K562 (cell line): ENCODE data around the gene DBX1. TPM values are rescaled to one million over a fixed set of nuclear protein-coding genes. Genes with fewer than 3 reads are reported as not detected.

ENCODE experiments used
- CCNT2 ChIP-seq: IDR thresholded peaks from 2 replicates; pipeline ENCODE4 v1.6.1; 2011; ENCODE audit warnings: borderline replicate concordance, low read depth, mild to moderate bottlenecking, moderate library complexity, mixed read lengths, low read length; ENCODE audit not compliant: insufficient read length; ENCODE audit errors: extremely low read depth
- CGGBP1 ChIP-seq: fragments of 250-450 bp; sonication (Bioruptor Pico); IDR thresholded peaks from 2 replicates; pipeline ENCODE4 v1.9.0; 2021; ENCODE audit warnings: mild to moderate bottlenecking
- CHAMP1 ChIP-seq: fragments of 450-650 bp; IDR thresholded peaks from 2 replicates; pipeline ENCODE4 v1.6.1; 2016; ENCODE audit warnings: mild to moderate bottlenecking
- CHD2 ChIP-seq: IDR thresholded peaks from 2 replicates; pipeline ENCODE4 v1.6.1; 2011; ENCODE audit warnings: low read depth, low read length
- CSDE1 ChIP-seq, 2 experiments: fragments of 450-650 bp; IDR thresholded peaks; 2 replicates each; pipeline ENCODE4 v1.6.1; 2016; ENCODE audit warnings: mild to moderate bottlenecking in 1 of 2
- FOXP1 ChIP-seq: sonication (generic); formaldehyde crosslinking; IDR thresholded peaks from 2 replicates; pipeline ENCODE4 v1.8.0; 2022; ENCODE audit warnings: mild to moderate bottlenecking, missing genetic modification reagents
- ILF3 ChIP-seq: fragments of 450-650 bp; IDR thresholded peaks from 2 replicates; pipeline ENCODE4 v1.6.1; 2018; ENCODE audit warnings: antibody characterized with exemption, mild to moderate bottlenecking, moderate library complexity, borderline replicate concordance
- KAT2B ChIP-seq: IDR thresholded peaks from one replicate; pipeline ENCODE4 v1.6.1; 2012; ENCODE audit warnings: low read depth, mild to moderate bottlenecking, control low read depth, inconsistent platforms, low read length, moderate library complexity
- KLF6 ChIP-seq: fragments of 250-450 bp; sonication (Bioruptor Pico); IDR thresholded peaks from 2 replicates; pipeline ENCODE4 v1.4.0; 2020; ENCODE audit warnings: mild to moderate bottlenecking, moderate library complexity, borderline replicate concordance
- LARP7 ChIP-seq: fragments of 450-650 bp; IDR thresholded peaks from 2 replicates; pipeline ENCODE4 v1.6.1; 2016
- NUFIP1 ChIP-seq: fragments of 450-650 bp; IDR thresholded peaks from 2 replicates; pipeline ENCODE4 v1.6.1; 2018; ENCODE audit not compliant: partially characterized antibody
- POLR2AphosphoS5 ChIP-seq: IDR thresholded peaks from 2 replicates; pipeline ENCODE4 v1.6.1; 2011; ENCODE audit warnings: mild to moderate bottlenecking, low read depth, low read length, moderate library complexity; ENCODE audit not compliant: control insufficient read depth, insufficient read depth
- TAF15 ChIP-seq: fragments of 200-400 bp; formaldehyde crosslinking; IDR thresholded peaks from 2 replicates; pipeline ENCODE4 v1.6.1; 2017; ENCODE audit warnings: mild to moderate bottlenecking, low read depth, low read length, moderate library complexity
- THRB ChIP-seq: fragments of 450-650 bp; formaldehyde crosslinking; conservative IDR thresholded peaks from 2 replicates; pipeline ENCODE4 v1.4.0; 2022; ENCODE audit warnings: mild to moderate bottlenecking, missing genetic modification characterization
- ZNF133 ChIP-seq: fragments of 250-450 bp; sonication (Bioruptor Pico); IDR thresholded peaks from 2 replicates; pipeline ENCODE4 v1.4.0; 2020; ENCODE audit warnings: mild to moderate bottlenecking
- ZNF316 ChIP-seq: fragments of 450-650 bp; IDR thresholded peaks from 2 replicates; pipeline ENCODE4 v1.6.1; 2016
- polyA plus RNA-seq, 8 experiments: library from polyadenylated mRNA; depleted of rRNA in 4 of 8; stranded (reverse) in 5 of 8; unstranded in 3 of 8; fragments of >200 nt; fragmentation: Nextera tagmentation in 2 of 8; fragmentation: Illumina TruSeq in 1 of 8; extraction: Ambion mirVana in 2 of 8; extraction: Trizol in 1 of 8; gene quantifications; 2 replicates each; pipeline versions ENCODE4 v1.2.1 to v1.2.3, GENCODE V29; 2011 to 2014; ENCODE audit warnings: inconsistent platforms in 1 of 8, missing spikeins in 1 of 8
- total RNA-seq, 7 experiments: library from RNA; depleted of rRNA in 6 of 7; stranded (reverse); fragments of >200 nt in 6 of 7; fragmentation: Illumina TruSeq in 2 of 7; extraction: Trizol in 2 of 7; gene quantifications; 2 replicates each; pipeline versions ENCODE4 v1.2.1 to v1.2.3, GENCODE V29; 2011 to 2021; ENCODE audit warnings: low replicate concordance in 1 of 7
- TF ChIP-seq, protein P1 (sequence below): fragments of 250-450 bp; sonication (Bioruptor Pico); IDR thresholded peaks from 2 replicates; pipeline ENCODE4 v1.8.0; 2022; ENCODE audit warnings: moderate library complexity, mild to moderate bottlenecking, inconsistent platforms
- TF ChIP-seq, protein P2 (sequence below): fragments of 200-800 bp; sonication (Bioruptor generic); IDR thresholded peaks from 2 replicates; pipeline ENCODE4 v1.6.1; 2017; ENCODE audit warnings: missing genetic modification characterization, missing compliant biosample characterization
- TF ChIP-seq, protein P3 (sequence below): fragments of 250-450 bp; sonication (Bioruptor Pico); IDR thresholded peaks from 2 replicates; pipeline ENCODE4 v1.5.1; 2021; ENCODE audit warnings: mild to moderate bottlenecking

DBX1 gene
- total and polyA plus RNA-seq, 9 of the 15 experiments (the other 6 are each of a cell fraction or from before 2014, with no cell fraction given), result not detected

GRCh38 chr11:20112291-20113148, 47.8 kb downstream of the DBX1 start (continued):
- TF ChIP-seq CHAMP1 (no peak), CCNT2 (no peak), ZNF133 (CRISPR knock-in tag) (no peak), ILF3 (no peak), ZNF316 (no peak), POLR2AphosphoS5 (no peak), KLF6 (CRISPR knock-in tag) (peak; percentile 24; the same call in 1 of the 2 replicates), TAF15 (no peak), NUFIP1 (no peak), THRB (CRISPR knock-in tag) (no peak), CSDE1 (IDR thresholded peaks at IDR 0.05) (no peak), CHD2 (no peak), KAT2B (no peak), LARP7 (no peak), CGGBP1 (CRISPR knock-in tag) (no peak), FOXP1 (CRISPR knock-in tag) (peak; percentile 79)
- TF ChIP-seq, protein P1, sequence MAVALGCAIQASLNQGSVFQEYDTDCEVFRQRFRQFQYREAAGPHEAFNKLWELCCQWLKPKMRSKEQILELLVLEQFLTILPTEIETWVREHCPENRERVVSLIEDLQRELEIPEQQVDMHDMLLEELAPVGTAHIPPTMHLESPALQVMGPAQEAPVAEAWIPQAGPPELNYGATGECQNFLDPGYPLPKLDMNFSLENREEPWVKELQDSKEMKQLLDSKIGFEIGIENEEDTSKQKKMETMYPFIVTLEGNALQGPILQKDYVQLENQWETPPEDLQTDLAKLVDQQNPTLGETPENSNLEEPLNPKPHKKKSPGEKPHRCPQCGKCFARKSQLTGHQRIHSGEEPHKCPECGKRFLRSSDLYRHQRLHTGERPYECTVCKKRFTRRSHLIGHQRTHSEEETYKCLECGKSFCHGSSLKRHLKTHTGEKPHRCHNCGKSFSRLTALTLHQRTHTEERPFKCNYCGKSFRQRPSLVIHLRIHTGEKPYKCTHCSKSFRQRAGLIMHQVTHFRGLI (CRISPR knock-in tag), result no peak
- TF ChIP-seq, protein P2, sequence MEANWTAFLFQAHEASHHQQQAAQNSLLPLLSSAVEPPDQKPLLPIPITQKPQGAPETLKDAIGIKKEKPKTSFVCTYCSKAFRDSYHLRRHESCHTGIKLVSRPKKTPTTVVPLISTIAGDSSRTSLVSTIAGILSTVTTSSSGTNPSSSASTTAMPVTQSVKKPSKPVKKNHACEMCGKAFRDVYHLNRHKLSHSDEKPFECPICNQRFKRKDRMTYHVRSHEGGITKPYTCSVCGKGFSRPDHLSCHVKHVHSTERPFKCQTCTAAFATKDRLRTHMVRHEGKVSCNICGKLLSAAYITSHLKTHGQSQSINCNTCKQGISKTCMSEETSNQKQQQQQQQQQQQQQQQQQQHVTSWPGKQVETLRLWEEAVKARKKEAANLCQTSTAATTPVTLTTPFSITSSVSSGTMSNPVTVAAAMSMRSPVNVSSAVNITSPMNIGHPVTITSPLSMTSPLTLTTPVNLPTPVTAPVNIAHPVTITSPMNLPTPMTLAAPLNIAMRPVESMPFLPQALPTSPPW (CRISPR knock-in tag), result peak; percentile 53
- TF ChIP-seq, protein P3, sequence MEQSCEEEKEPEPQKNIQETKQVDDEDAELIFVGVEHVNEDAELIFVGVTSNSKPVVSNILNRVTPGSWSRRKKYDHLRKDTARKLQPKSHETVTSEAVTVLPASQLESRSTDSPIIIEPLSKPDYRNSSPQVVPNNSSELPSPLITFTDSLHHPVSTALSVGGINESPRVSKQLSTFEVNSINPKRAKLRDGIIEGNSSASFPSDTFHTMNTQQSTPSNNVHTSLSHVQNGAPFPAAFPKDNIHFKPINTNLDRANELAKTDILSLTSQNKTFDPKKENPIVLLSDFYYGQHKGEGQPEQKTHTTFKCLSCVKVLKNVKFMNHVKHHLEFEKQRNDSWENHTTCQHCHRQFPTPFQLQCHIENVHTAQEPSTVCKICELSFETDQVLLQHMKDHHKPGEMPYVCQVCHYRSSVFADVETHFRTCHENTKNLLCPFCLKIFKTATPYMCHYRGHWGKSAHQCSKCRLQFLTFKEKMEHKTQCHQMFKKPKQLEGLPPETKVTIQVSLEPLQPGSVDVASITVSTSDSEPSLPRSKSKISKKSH (CRISPR knock-in tag), result no peak
